ENCODE data around the gene NNAT. TPM values are rescaled to one million over a fixed set of nuclear protein-coding genes. Genes with fewer than 3 reads are reported as not detected.

The NNAT gene
- total RNA-seq, 1 donor = not detected

Other genes with a start within 250 kb of the NNAT start
- 4.3 TPM for gene MANBAL, start 231.6 kb upstream of the NNAT start, total RNA-seq
- 24.1 TPM for gene SRC, start 175.1 kb upstream of the NNAT start, total RNA-seq
- gene BLCAP, start 6.6 kb downstream of the NNAT start, total RNA-seq = 26.7 TPM
- 19.4 TPM for gene CTNNBL1, start 172.8 kb downstream of the NNAT start, total RNA-seq